ENCODE measurements around the gene CELA3B.

The CELA3B gene

GRCh38 chr1:21946836-21947587 lies 29.8 kb upstream of the CELA3B start:
- H3K9ac ChIP-seq (ENCODE audit: low read length in 2 of 2), result no peak overlapping the region
- no peak overlapping the region for H3K27ac ChIP-seq (ENCODE audit: low read length)
- no peaks in the 10 kb centered on the region for H3K36me3 ChIP-seq (ENCODE audit: control insufficient read depth in 2 of 2, insufficient read depth in 2 of 2, low read length in 2 of 2)

GRCh38 chr1:21950734-21951133 lies 26.1 kb upstream of the CELA3B start:
- Histone ChIP-seq H3K4me1 (ENCODE audit: control insufficient read depth, insufficient read depth, low read length) (peaks cover 6% of the 10 kb centered on the region), H3K4me3 (ENCODE audit: low read length in 2 of 2) (no peak overlapping the region), H3K27me3 (ENCODE audit: control insufficient read depth in 1 of 2, insufficient read depth in 2 of 2, low read length in 2 of 2) (no peaks in the 10 kb centered on the region), H3K27ac (ENCODE audit: low read length) (no peak overlapping the region), H3K9me3 (ENCODE audit: control insufficient read depth in 2 of 2, low read length in 2 of 2) (no peaks in the 10 kb centered on the region), H3K36me3 (ENCODE audit: control insufficient read depth in 2 of 2, insufficient read depth in 2 of 2, low read length in 2 of 2) (no peaks in the 10 kb centered on the region), H3K9ac (ENCODE audit: low read length in 2 of 2) (no peak overlapping the region)

More at GRCh38 chr1:21946836-21947587, 29.8 kb upstream of the CELA3B start:
- no peak overlapping the region for H3K4me3 ChIP-seq (ENCODE audit: low read length in 2 of 2)
- no peaks in the 10 kb centered on the region for H3K9me3 ChIP-seq (ENCODE audit: control insufficient read depth in 2 of 2, low read length in 2 of 2)
- H3K27me3 ChIP-seq (ENCODE audit: control insufficient read depth in 1 of 2, insufficient read depth in 2 of 2, low read length in 2 of 2), result no peaks in the 10 kb centered on the region
- H3K4me1 ChIP-seq (ENCODE audit: control insufficient read depth, insufficient read depth, low read length), result peaks cover 25% of the 10 kb centered on the region

- H3K9ac ChIP-seq (ENCODE audit: low read length in 2 of 2), result no peak overlapping the region
- H3K27me3 ChIP-seq (ENCODE audit: control insufficient read depth in 1 of 2, insufficient read depth in 2 of 2, low read length in 2 of 2), result no peaks in the 10 kb centered on the region
- H3K36me3 ChIP-seq (ENCODE audit: control insufficient read depth in 2 of 2, insufficient read depth in 2 of 2, low read length in 2 of 2), result no peaks in the 10 kb centered on the region
- H3K4me1 ChIP-seq (ENCODE audit: control insufficient read depth, insufficient read depth, low read length), result peaks cover 11% of the 10 kb centered on the region
- no peaks in the 10 kb centered on the region for H3K9me3 ChIP-seq (ENCODE audit: control insufficient read depth in 2 of 2, low read length in 2 of 2)
- H3K4me3 ChIP-seq (ENCODE audit: low read length in 2 of 2), result no peak overlapping the region
- no peak overlapping the region for H3K27ac ChIP-seq (ENCODE audit: low read length)
These were observed 25.5 kb upstream of the CELA3B start for GRCh38 chr1:21951226-21951870.

GRCh38 chr1:21952786-21953520 lies 23.9 kb upstream of the CELA3B start:
- H3K4me1 ChIP-seq (ENCODE audit: control insufficient read depth, insufficient read depth, low read length), result peaks cover 22% of the 10 kb centered on the region
- no peaks in the 10 kb centered on the region for H3K27me3 ChIP-seq (ENCODE audit: control insufficient read depth in 1 of 2, insufficient read depth in 2 of 2, low read length in 2 of 2)
- H3K27ac ChIP-seq (ENCODE audit: low read length), result no peak overlapping the region
- no peaks in the 10 kb centered on the region for H3K36me3 ChIP-seq (ENCODE audit: control insufficient read depth in 2 of 2, insufficient read depth in 2 of 2, low read length in 2 of 2)
- no peak overlapping the region for H3K4me3 ChIP-seq (ENCODE audit: low read length in 2 of 2)
- H3K9ac ChIP-seq (ENCODE audit: low read length in 2 of 2), result no peak overlapping the region
- H3K9me3 ChIP-seq (ENCODE audit: control insufficient read depth in 2 of 2, low read length in 2 of 2), result no peaks in the 10 kb centered on the region

GRCh38 chr1:21955058-21955457 lies 21.8 kb upstream of the CELA3B start:
- H3K27ac ChIP-seq (ENCODE audit: low read length), result no peak overlapping the region
- H3K9ac ChIP-seq (ENCODE audit: low read length in 2 of 2), result no peak overlapping the region
- no peaks in the 10 kb centered on the region for H3K27me3 ChIP-seq (ENCODE audit: control insufficient read depth in 1 of 2, insufficient read depth in 2 of 2, low read length in 2 of 2)
- H3K4me1 ChIP-seq (ENCODE audit: control insufficient read depth, insufficient read depth, low read length), result peaks cover 22% of the 10 kb centered on the region
- no peaks in the 10 kb centered on the region for H3K9me3 ChIP-seq (ENCODE audit: control insufficient read depth in 2 of 2, low read length in 2 of 2)
- H3K4me3 ChIP-seq (ENCODE audit: low read length in 2 of 2), result no peak overlapping the region
- H3K36me3 ChIP-seq (ENCODE audit: control insufficient read depth in 2 of 2, insufficient read depth in 2 of 2, low read length in 2 of 2), result no peaks in the 10 kb centered on the region

- Histone ChIP-seq H3K9ac (ENCODE audit: low read length in 2 of 2) (no peak overlapping the region), H3K27me3 (ENCODE audit: control insufficient read depth in 1 of 2, insufficient read depth in 2 of 2, low read length in 2 of 2) (no peaks in the 10 kb centered on the region), H3K9me3 (ENCODE audit: control insufficient read depth in 2 of 2, low read length in 2 of 2) (no peaks in the 10 kb centered on the region), H3K36me3 (ENCODE audit: control insufficient read depth in 2 of 2, insufficient read depth in 2 of 2, low read length in 2 of 2) (no peaks in the 10 kb centered on the region), H3K4me1 (ENCODE audit: control insufficient read depth, insufficient read depth, low read length) (peaks cover 22% of the 10 kb centered on the region), H3K4me3 (ENCODE audit: low read length in 2 of 2) (no peak overlapping the region), H3K27ac (ENCODE audit: low read length) (peak overlapping the region; percentile 62)
These were observed 21.1 kb upstream of the CELA3B start for GRCh38 chr1:21955501-21956281.

GRCh38 chr1:21956720-21957552 lies 19.9 kb upstream of the CELA3B start:
- Histone ChIP-seq H3K36me3 (ENCODE audit: control insufficient read depth in 2 of 2, insufficient read depth in 2 of 2, low read length in 2 of 2) (no peaks in the 10 kb centered on the region), H3K27ac (ENCODE audit: low read length) (peak overlapping the region; percentile 62), H3K9me3 (ENCODE audit: control insufficient read depth in 2 of 2, low read length in 2 of 2) (no peaks in the 10 kb centered on the region), H3K4me3 (ENCODE audit: low read length in 2 of 2) (peak overlapping the region in 1 of 2 donors; percentile 22), H3K27me3 (ENCODE audit: control insufficient read depth in 1 of 2, insufficient read depth in 2 of 2, low read length in 2 of 2) (no peaks in the 10 kb centered on the region), H3K4me1 (ENCODE audit: control insufficient read depth, insufficient read depth, low read length) (peaks cover 26% of the 10 kb centered on the region), H3K9ac (ENCODE audit: low read length in 2 of 2) (peak overlapping the region; percentile 45 to 51)

- H3K36me3 ChIP-seq (ENCODE audit: control insufficient read depth in 2 of 2, insufficient read depth in 2 of 2, low read length in 2 of 2), result no peaks in the 10 kb centered on the region
- H3K27me3 ChIP-seq (ENCODE audit: control insufficient read depth in 1 of 2, insufficient read depth in 2 of 2, low read length in 2 of 2), result no peaks in the 10 kb centered on the region
- no peak overlapping the region for H3K4me3 ChIP-seq (ENCODE audit: low read length in 2 of 2)
- no peak overlapping the region for H3K27ac ChIP-seq (ENCODE audit: low read length)
- peaks cover 27% of the 10 kb centered on the region for H3K4me1 ChIP-seq (ENCODE audit: control insufficient read depth, insufficient read depth, low read length)
- H3K9me3 ChIP-seq (ENCODE audit: control insufficient read depth in 2 of 2, low read length in 2 of 2), result no peaks in the 10 kb centered on the region
- peak overlapping the region in 1 of 2 donors; percentile 32 for H3K9ac ChIP-seq (ENCODE audit: low read length in 2 of 2)
These were observed 15.5 kb upstream of the CELA3B start for GRCh38 chr1:21961337-21961736.

- Histone ChIP-seq H3K36me3 (ENCODE audit: control insufficient read depth in 2 of 2, insufficient read depth in 2 of 2, low read length in 2 of 2) (no peaks in the 10 kb centered on the region), H3K4me1 (ENCODE audit: control insufficient read depth, insufficient read depth, low read length) (peaks cover 22% of the 10 kb centered on the region), H3K9me3 (ENCODE audit: control insufficient read depth in 2 of 2, low read length in 2 of 2) (no peaks in the 10 kb centered on the region), H3K27ac (ENCODE audit: low read length) (peak overlapping the region; percentile 24), H3K27me3 (ENCODE audit: control insufficient read depth in 1 of 2, insufficient read depth in 2 of 2, low read length in 2 of 2) (no peaks in the 10 kb centered on the region), H3K9ac (ENCODE audit: low read length in 2 of 2) (peak overlapping the region in 1 of 2 donors; percentile 32), H3K4me3 (ENCODE audit: low read length in 2 of 2) (no peak overlapping the region)
These were observed 15.0 kb upstream of the CELA3B start for GRCh38 chr1:21961799-21962198.

Data from stomach smooth muscle (tissue), 2 donors.